SH-SY5Y (cell line): ENCODE measurements around the gene MSANTD1.

Source experiments
- GATA2 ChIP-seq: IDR thresholded peaks from 2 replicates; pipeline ENCODE4 v1.6.1; 2011; ENCODE audit warnings: mild to moderate bottlenecking, low read depth, low read length
- GATA3 ChIP-seq: IDR thresholded peaks from 2 replicates; pipeline ENCODE4 v1.6.1; 2011; ENCODE audit warnings: low read depth, mild to moderate bottlenecking, low read length, moderate library complexity

GRCh38 chr4:3223956-3224748, 24.8 kb upstream of the MSANTD1 start:
- TF ChIP-seq GATA2 (no peak), GATA3 (no peak)
